GM18498 (cell line): ENCODE results near the gene E2F2.

Source experiments
- ATAC-seq: cut with Tn5 transposase; IDR thresholded peaks from one replicate; pipeline ENCODE4 v1.9.1; 2021; ENCODE audit warnings: mild to moderate bottlenecking, moderate library complexity; ENCODE audit not compliant: unreplicated experiment

Gene E2F2

DNA sequence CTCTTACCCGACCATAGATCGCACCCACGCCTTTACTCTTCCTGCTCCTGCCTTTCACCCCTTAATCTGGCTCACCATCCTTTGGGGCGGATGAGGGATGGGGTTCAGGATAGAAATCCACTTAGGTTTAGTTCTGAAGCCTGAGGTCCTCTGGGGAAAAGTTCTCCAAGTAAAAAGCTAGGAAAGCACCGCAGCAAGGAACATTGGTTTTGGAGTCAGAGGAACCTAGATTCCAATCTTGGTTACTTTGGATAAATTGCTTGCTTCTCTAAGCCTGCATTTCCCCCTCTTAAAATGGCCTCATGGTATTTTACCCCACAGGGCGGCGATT lies 46.1 kb downstream of the E2F2 start:
- ATAC-seq = no peak

DNA sequence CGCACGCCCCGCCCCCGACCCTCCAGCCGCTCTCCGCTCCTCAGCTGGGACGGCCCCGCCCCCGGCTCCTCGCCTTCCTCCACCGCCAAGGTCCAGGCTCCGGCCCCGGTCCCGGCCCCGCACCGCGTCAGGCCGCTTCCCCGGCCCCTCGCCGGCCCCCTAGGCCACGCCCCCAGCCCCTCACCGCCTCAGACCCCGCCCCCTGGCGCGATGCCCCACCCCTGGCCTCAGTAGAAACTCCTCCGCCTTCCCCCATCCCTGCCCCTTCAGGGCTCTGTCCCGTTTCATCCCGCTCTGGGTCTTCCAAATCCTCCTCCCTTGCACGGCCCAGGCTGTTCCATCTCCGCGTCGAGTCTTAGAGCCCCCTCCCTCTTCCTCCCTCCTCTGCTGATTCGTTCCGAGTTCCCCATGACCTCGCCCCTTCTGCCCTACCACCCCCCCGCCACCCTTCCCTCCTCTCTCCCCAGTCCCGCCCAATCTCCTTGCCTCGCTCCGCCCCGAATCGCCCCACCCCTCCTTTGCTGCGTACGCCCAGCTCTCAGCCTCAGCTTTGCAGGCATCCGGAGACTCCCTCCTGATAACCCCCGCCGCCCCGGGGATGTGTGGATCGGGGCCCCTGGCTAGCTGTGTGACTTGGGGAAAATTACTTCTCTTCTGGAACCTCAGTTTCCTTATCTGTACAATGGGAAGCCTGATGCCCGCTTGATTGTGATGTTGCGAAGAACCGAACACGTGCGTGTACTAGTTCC lies 46.6 kb downstream of the E2F2 start:
- ATAC-seq = peak; percentile 66

DNA sequence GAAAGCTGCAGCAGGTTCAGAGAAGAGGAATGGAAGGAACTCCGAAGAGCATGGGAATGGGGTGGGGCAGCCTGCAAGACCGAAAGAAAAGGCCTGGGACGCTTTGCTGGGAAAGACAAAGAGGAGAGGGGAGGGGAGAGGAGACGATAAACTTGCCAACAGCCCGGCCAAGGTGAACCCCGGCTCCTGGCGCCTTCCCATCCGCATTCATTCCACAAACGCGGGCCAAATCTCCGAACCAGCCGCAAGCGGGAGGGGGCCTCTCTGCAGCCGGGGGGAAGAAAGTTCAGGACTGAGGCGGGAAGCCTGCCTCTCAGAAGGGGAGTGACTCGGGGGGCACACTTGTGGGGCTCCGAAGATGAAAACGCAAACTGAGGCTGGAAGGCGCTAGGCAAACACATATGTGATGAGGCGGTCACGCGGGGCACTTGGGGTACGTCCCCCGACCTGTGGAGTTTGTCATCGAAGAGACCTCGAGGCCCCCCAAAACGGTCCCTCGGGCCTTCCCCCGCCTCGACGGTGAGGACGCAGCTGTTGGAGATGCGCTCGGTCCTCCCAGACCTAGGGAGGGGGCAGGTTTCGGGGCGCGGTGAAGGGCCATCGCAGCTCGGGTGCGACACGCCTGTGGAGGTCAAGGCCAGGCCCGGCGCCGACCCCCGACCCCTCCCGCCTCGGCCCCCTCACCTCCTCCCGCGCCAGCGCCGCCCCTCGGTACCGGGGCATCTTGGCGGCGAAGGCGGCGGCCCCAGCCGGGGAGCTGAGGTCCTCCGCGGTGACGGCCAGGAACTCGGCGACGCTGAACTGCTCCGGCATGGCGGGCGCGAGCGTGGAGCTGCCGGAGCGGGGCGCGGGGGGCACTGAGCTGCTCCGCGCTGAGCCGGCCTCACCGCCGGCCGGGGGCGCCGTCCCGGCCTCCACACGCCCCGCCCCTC lies 47.4 kb downstream of the E2F2 start, which contains the start of gene ASAP3:
TSS of gene ASAP3 (minus strand) at position 859 of the 932 bp plus-strand sequence. CDS start at position 813, 46 bp downstream.
- no peak for ATAC-seq

DNA sequence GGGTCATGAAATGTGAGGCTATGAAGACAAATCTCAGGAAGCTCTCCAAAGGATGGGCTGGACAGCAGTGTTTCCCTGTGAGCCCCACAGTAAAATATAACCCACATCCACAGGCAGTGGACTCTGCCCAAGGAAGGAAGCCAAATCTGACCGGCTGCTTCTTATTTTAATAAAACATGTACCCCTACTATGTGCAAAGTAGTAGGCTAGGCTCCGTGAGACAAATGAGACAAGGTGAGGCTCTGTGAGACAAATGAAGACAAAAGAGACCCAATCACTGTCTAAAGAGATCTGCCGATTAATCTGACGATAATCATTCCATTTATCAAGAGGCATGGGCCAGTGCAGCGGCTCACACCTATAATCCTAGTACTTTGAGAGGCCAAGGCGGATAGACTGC lies 49.1 kb downstream of the E2F2 start:
- ATAC-seq = no peak

DNA sequence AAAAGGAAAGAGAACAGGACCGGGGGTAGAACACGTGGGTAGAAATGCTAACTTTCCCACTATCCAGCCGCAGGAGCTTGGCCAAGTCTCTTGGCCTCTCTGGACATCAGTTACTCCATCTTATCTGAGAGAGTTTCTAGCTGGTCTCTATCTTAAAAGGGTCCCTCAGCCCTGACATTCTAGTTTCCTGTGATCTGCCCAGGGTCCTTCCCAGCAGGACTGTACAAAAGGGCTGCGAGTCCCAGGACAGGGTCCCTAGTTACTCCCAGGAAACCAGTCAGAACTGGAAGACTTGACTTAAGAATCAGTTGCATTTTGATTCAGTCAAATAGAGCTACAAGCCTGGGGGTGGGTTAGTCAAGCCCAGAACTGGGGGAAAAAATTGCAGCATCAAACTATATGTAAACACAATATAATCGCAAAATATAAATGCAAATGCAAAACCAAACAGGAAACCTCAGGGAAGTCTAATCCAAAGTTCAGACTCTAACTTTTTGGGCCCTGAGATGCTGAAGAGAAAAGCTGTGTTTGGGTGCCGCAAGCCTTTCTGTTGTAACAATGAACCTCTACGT lies 49.9 kb downstream of the E2F2 start:
- ATAC-seq = no peak

DNA sequence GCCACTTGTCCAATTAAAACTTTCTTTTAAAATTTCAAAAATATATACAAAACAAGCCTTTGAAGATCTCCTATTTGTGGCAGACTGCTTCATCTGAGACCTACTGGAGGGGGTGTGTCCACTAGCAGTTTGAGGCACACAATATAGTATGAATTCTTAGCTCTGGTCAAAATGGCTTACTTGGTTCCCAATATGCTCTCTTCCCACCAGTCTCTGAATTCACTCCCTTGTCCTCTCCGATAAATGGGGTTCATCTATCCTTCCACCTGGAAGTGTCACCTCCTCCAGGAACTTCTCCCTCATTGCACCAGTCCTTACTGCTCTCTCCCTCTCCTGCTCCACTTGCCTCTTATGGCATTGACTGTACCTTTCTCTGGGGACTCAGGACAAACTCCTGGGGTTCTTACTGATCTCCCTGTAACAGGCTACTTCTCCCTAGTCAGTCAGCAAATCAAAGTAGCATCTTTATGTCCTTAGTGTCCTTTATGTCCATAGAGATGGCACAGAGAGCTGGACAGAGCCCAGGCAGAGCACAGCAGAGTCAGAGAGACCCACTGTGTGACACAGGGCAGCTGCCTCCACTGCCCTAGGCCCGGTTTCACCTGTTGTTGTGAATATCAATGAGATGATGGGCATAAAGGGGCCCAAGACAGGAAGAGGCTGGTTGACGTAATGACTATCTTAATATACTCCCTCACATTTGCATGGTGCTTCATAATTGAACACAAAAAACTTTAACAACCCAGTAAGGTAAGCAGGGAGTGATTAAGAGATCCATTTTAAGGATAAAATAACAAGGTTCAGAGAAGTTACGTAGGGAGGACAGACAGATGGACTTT lies 50.6 kb downstream of the E2F2 start:
- no peak for ATAC-seq

DNA sequence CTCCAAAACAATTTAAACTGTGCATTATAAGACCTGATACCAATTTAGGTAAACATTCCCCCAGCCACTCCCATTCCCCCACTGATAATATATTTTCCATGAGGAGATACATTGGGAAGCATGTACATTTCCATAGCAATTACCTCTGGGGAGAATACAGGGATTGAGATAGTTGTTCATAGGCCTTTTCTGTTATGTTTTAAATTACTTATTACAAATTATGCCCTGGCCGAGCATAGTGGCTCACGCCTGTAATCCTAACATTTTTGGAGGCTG lies 51.4 kb downstream of the E2F2 start:
- no peak for ATAC-seq

DNA sequence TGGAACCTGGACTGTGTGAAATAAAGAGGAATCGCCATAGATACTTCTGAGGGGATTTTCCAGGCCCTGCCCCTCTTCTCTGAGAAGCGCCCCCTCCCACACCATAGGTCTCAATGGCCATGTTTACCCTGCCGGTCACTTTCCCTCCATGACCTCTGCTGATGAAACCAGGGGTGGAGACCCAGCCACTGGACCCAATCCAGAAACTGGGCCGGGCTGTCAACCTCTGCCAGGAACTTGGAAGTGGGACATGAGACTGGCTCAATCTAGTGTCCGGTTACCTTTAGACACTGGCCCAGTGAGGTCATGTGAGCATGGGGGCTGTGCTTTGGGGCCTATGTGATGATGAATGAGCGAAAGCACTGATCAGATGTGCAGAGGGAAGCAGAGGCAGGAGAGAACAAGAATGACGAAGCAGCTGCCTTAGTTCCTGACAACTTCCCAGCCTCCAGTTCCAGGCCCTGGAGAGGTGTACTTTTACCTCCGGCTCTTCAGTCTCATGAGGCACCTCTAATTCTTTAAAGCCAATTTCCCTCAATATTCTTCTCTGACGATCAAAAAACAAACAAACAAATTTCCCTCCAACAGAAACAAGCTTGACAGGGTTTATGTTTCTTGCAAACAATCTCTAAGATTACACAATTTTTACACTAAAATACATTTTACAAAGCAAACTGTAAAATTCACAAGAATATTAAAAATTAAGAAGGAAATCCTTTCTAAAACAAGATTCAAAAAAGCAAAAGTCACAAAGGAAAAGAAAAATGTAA lies 52.0 kb downstream of the E2F2 start:
- no peak for ATAC-seq

DNA sequence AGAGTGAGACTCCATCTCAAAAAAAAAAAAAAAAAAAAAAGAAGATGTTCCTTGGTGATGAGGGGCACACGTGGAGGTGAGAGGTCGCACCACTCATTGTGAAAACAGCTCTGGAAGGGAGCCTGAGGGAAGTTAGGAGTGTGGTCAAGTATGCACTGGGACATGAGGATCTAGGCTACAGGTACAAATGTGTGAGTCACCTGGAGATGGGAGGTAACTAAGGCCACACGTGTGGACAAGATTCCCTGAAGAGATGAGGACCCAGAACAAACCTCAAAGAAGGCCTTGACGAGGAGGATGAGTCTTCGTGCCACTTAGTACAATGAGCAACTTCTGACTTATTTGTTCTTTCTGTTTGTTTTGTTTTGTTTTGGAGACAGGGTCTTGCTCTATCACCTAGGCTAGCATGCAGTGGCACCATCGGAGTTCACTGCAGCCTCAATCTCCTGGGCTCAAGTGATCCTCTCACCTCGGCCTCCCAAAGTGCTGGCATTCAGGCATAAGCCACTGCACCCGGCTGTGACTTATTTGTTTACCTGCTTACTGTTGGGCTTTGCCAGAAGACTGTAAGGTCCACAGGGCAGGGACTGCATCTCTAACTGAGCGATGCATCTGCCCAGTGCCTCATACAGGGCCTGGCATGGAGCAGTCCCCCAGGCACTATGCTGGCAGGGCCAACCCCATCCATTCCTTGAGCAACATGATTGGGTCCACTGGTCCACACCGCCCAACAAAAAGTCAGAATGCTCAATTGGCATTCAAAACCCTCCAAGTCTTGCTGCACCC lies 53.5 kb downstream of the E2F2 start:
- no peak for ATAC-seq

DNA sequence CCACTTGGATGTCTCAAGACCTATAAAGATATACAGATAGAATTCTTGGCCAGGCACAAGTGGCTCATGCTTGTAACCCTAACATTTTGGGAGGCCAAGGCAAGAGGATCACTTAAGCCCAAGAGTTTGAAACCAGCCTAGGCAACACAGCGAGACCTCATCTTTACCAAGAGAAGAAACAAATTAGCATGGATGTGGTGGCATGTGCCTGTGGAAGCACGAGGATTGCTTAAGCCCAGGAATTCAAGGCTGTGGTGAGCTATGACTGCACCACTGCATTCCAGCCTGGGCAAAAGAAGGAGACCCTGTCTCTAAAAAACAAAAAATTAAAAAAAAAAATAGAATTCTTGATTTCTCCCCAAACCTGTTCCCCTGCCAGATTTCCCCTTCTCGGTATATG lies 55.4 kb downstream of the E2F2 start:
- ATAC-seq = no peak

DNA sequence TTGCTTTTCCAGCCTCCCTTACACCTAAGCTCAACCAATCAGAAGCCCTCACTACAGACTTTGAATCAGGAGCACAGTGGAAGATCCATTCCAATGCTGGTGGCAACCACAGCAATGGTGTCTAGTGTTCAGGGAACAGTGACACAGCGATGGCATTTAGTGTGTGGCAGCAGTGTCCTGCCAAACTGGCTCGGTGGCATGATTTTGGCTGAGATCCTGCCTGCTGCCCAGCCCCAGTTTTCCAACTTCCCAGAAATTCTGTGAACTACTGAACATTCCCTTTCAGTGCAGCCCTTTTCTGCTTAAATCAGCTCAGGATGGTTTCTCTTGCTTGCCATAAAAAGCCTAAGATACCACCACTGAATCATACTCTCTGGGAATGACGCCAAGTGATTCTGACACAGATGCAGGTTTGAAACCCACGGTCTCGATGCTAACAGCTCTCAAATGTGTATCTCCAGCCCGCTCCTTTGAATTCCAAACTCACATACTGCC lies 55.9 kb downstream of the E2F2 start:
- ATAC-seq = no peak

DNA sequence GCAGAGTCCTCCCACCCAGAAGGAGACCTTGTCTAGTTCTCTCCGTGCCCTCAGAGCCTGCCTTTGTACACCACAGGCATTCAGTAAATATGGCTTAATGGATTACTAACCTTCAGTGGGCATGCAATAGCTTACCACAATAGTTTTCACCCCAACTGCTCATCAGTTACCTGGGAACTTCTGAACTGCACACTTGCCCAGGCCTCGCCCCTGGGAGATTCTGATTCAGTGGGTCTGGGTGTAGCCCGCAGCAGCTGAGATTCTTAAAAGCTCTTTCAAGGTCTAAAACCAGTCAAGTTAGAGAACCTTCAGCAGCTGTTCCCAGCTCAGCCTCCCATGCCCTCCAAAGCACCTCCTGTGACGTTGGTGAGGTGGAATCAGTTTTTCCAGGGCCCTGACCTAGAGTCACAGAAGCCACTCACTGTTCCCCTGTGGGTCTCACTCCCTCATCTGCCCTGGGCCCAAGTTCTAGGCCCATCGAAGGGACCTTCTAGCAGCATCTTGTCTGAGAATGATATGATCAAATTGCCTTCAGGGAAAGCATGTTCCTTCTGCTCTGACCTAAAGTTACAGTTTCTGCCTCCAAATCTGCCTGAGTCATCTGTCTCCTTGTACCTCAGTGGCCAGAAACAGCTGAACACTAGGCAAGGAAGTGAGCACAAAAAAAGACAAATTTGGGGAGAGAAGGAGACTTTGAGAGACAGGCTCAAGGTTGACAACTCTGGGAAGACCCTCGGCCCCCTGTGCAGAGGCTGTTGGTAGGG lies 57.8 kb downstream of the E2F2 start:
- no peak for ATAC-seq

DNA sequence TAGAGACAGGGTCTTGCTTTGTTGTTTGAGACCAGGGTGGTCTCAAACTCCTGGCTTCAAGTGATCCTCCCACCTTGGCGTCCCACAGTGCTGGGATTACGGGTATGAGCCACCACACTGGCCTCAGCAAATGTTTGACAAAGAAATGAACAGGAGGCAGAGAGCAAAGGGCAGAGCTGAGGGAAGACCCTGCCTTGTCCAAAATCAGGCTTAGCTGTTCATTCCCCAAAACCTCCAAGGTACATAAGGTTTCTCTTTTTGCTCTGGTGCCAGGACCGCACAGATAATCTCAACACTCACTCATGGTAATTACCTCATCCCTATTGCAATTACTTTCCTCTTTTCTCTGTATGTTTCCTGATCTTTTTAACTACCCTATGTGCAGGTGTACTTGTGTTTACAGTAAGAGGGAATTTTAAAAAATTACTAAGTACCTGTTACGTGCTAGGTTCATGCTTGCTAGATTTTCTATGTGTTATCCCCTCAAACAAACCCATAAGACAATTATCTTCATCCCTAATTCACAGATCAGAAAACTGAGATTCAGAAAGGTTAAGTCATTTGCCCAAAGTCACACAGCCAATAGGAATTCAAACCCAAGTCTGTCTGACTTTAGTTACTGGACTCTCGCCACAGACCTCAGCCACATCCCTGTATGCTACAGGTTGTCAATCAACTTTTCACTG lies 58.5 kb downstream of the E2F2 start:
- no peak for ATAC-seq

DNA sequence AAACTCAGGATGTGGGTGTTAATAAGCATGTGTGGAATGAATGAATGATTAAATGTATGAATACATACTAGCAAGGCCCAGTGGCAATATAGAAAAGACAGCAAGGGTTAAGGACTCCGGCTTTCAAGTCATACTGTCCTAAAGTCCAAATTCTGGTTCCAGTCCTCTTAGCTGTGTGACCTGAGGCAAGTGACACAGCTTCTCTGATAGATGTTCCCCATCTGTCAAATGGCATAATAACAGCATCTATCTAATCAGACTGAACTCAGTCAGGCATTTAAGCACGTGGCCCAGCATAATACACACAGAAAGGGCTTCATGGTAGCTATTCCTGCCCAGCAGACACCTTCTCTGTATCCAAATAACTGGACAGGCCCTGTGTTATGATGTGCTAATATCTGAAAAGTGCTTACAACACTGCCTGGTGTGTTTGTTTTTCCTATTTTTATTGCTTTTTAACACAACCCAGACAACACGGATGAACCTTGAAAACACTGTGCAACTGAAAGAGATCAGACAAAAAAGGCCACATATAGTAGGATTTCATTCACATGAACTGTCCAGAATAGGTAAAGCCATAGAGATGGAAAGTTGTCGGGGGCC lies 59.5 kb downstream of the E2F2 start:
- ATAC-seq = no peak

DNA sequence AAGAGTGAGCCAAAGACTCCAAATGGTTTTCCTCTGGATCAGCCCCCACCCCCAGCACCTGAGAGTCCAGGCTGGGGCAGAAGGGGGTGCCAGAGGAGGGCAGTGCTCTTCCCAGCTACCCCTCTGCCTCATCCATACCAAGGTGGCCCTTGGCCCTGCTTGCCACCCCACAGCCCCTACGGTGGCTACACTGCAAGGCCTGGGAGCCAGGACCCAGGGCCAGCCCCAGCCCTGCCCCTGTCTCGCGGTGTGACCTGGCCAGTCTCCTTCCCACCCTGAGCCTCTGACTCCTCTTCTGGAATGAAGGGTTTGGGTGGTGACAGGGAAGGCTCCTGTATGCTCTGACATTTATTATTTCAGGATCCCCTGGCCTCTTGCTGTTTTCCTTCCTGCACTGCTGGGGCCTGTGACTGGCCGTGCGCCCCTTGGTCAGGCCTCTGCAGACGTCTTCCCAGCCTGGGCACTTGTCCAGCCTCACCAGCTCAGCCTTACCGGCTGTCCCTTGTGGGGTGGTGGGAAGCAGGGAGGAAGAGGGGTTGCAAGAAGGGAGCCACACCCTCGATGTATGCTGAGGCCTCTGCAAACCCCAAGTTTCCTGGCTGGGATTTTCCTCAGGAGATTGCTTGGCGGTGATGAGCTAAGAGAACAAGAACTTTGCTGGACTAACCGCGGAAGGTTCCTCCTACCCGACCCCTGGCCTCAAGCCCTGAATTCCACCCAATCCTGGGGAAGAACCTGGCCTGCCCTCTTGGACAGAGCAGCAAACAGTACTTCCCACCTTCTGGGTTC lies 60.6 kb downstream of the E2F2 start:
- no peak for ATAC-seq

DNA sequence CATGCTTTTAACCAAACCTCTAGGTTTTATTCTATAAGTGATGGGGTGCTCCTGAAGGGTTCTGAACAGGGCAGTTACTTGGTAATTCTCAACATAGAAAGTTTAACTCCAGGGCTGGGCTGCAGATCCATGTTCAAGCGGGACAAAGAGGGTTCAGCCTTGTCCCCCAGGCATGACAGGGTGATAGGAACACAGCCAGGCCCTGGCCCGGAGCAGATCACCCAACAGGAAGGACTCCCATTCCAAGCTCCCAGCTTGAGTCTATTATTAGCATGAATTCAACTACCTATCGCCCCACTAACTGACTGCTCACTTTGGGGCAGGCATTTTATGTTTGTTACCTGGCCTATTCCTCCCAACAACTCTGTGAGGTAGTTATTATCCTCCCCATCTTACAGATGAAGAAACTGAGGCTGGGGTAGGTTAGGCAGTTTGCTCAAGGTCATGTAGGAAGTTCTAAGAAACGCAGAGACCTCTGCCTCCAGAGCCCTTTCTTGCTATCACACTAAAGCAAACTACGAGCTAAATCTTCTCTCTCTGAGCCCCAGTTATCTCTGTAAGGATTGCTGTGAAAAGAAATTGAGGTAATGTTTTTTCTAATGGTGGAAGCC lies 61.6 kb downstream of the E2F2 start:
- no peak for ATAC-seq
